Measurements from ENCODE around the gene HSD17B12.

The HSD17B12 gene

DNA sequence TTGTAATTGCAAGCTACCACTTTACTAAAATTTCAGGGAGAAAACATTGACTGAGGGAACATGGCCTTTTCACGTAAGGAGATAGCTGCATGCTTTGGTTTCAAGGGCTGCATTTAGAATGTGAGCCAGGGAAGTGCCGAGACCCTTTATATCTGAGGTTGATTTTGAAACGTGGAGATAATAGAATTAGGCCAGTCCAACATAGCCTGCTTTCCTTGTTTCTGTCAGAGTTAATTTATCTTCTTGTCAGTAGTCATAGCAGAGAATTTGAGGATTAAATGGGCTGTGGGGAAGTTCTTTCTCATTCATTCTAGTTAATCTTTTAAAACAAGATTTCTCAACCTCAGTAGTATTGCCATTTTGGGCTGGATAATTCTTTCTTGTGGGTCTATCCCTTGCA lies 212.3 kb downstream of the HSD17B12 start:
- Histone ChIP-seq H3K36me3 (ENCODE audit: insufficient read depth, low read length) (no peaks in the 10 kb centered on the region), H4K20me1 (ENCODE audit: insufficient read depth, low read length) (no peaks in the 10 kb centered on the region), H3K79me2 (ENCODE audit: insufficient read depth, low read length) (no peaks in the 10 kb centered on the region), H3K4me1 (ENCODE audit: insufficient read depth, low read length, severe bottlenecking) (no peaks in the 10 kb centered on the region), H3K9me3 (ENCODE audit: low read length) (no peaks in the 10 kb centered on the region), H3K27me3 (ENCODE audit: insufficient read depth, low read length) (no peaks in the 10 kb centered on the region), H3K4me3 (ENCODE audit: low read depth, low read length, poor library complexity, severe bottlenecking) (no peak overlapping the region), H3K9ac (ENCODE audit: low read length) (no peak overlapping the region), H3K27ac (ENCODE audit: low read depth, low read length, poor library complexity, severe bottlenecking) (no peak overlapping the region), H2AFZ (ENCODE audit: low read length) (no peak overlapping the region), H3K4me2 (ENCODE audit: low read length) (no peak overlapping the region), H3F3A (ENCODE audit: insufficient read depth, low read length) (no peaks in the 10 kb centered on the region), H3K9me2 (ENCODE audit: low read depth, low read length) (no peaks in the 10 kb centered on the region)
- TF ChIP-seq EZH2 (IDR thresholded peaks at IDR 0.05; ENCODE audit: borderline replicate concordance, low read length) = no peak
- TF ChIP-seq, protein P1, sequence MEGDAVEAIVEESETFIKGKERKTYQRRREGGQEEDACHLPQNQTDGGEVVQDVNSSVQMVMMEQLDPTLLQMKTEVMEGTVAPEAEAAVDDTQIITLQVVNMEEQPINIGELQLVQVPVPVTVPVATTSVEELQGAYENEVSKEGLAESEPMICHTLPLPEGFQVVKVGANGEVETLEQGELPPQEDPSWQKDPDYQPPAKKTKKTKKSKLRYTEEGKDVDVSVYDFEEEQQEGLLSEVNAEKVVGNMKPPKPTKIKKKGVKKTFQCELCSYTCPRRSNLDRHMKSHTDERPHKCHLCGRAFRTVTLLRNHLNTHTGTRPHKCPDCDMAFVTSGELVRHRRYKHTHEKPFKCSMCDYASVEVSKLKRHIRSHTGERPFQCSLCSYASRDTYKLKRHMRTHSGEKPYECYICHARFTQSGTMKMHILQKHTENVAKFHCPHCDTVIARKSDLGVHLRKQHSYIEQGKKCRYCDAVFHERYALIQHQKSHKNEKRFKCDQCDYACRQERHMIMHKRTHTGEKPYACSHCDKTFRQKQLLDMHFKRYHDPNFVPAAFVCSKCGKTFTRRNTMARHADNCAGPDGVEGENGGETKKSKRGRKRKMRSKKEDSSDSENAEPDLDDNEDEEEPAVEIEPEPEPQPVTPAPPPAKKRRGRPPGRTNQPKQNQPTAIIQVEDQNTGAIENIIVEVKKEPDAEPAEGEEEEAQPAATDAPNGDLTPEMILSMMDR (IDR thresholded peaks at IDR 0.05; ENCODE audit: low read length) = no peak

DNA sequence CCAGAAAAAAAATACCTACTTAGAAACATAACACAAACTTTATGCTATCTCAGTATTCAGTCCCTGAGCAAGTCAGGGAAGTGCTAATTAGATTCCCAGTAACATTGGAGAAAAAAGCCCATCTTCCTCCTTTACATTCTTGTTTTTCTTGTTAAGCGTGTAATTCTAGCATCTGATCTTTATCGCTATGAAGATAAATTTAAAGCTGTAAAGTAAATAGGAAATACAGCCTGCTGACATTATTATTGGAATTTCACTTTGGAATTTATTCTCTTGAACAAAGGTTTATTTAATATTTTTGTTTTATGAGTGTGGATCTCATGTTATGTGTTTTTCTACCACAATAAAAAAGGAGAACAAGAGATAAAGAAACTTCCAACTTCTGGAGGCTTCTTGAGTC lies 214.0 kb downstream of the HSD17B12 start:
- no peak overlapping the region for H3K4me2 ChIP-seq (ENCODE audit: low read length)
- H3K27me3 ChIP-seq (ENCODE audit: insufficient read depth, low read length) = no peaks in the 10 kb centered on the region
- H3K9me3 ChIP-seq (ENCODE audit: low read length) = no peaks in the 10 kb centered on the region
- no peak overlapping the region for H3K4me3 ChIP-seq (ENCODE audit: low read depth, low read length, poor library complexity, severe bottlenecking)
- no peaks in the 10 kb centered on the region for H3K4me1 ChIP-seq (ENCODE audit: insufficient read depth, low read length, severe bottlenecking)
- H3K79me2 ChIP-seq (ENCODE audit: insufficient read depth, low read length) = no peaks in the 10 kb centered on the region
- no peaks in the 10 kb centered on the region for H3K9me2 ChIP-seq (ENCODE audit: low read depth, low read length)
- H3K9ac ChIP-seq (ENCODE audit: low read length) = no peak overlapping the region
- TF ChIP-seq EZH2 (IDR thresholded peaks at IDR 0.05; ENCODE audit: borderline replicate concordance, low read length) = no peak
- TF ChIP-seq, protein P1 (IDR thresholded peaks at IDR 0.05; ENCODE audit: low read length) = no peak
- no peaks in the 10 kb centered on the region for H3F3A ChIP-seq (ENCODE audit: insufficient read depth, low read length)
- H3K36me3 ChIP-seq (ENCODE audit: insufficient read depth, low read length) = no peaks in the 10 kb centered on the region
- no peaks in the 10 kb centered on the region for H4K20me1 ChIP-seq (ENCODE audit: insufficient read depth, low read length)
- H2AFZ ChIP-seq (ENCODE audit: low read length) = no peak overlapping the region
- no peak overlapping the region for H3K27ac ChIP-seq (ENCODE audit: low read depth, low read length, poor library complexity, severe bottlenecking)

GRCh38 chr11:43895601-43896000 lies 215.1 kb downstream of the HSD17B12 start:
- H3K36me3 ChIP-seq (ENCODE audit: insufficient read depth, low read length) = no peaks in the 10 kb centered on the region
- no peaks in the 10 kb centered on the region for H3K4me1 ChIP-seq (ENCODE audit: insufficient read depth, low read length, severe bottlenecking)
- H2AFZ ChIP-seq (ENCODE audit: low read length) = no peak overlapping the region
- H3K9me2 ChIP-seq (ENCODE audit: low read depth, low read length) = no peaks in the 10 kb centered on the region
- TF ChIP-seq, protein P1 (IDR thresholded peaks at IDR 0.05; ENCODE audit: low read length) = no peak
- no peak for TF ChIP-seq EZH2 (IDR thresholded peaks at IDR 0.05; ENCODE audit: borderline replicate concordance, low read length)
- no peak overlapping the region for H3K4me3 ChIP-seq (ENCODE audit: low read depth, low read length, poor library complexity, severe bottlenecking)
- no peak overlapping the region for H3K4me2 ChIP-seq (ENCODE audit: low read length)
- no peak overlapping the region for H3K9ac ChIP-seq (ENCODE audit: low read length)
- H3F3A ChIP-seq (ENCODE audit: insufficient read depth, low read length) = no peaks in the 10 kb centered on the region
- no peaks in the 10 kb centered on the region for H4K20me1 ChIP-seq (ENCODE audit: insufficient read depth, low read length)
- no peaks in the 10 kb centered on the region for H3K27me3 ChIP-seq (ENCODE audit: insufficient read depth, low read length)
- no peaks in the 10 kb centered on the region for H3K9me3 ChIP-seq (ENCODE audit: low read length)
- no peaks in the 10 kb centered on the region for H3K79me2 ChIP-seq (ENCODE audit: insufficient read depth, low read length)
- H3K27ac ChIP-seq (ENCODE audit: low read depth, low read length, poor library complexity, severe bottlenecking) = no peak overlapping the region

Measured in OCI-LY1 (cell line).